Neutrophil (primary cell): ENCODE measurements around the gene HBZ.
A peak's percentile ranks its signal among the peaks of the same experiment; 100 is the strongest.

Experiments
- H3K27ac ChIP-seq: fragments of 200-600 bp; sonication (generic); 2 replicates; pipeline ENCODE4 v1.5.1; 2016; ENCODE audit warnings: mild to moderate bottlenecking, moderate library complexity
- H3K27me3 ChIP-seq: fragments of 200-600 bp; sonication (generic); 2 replicates; pipeline ENCODE4 v1.6.0; 2016; ENCODE audit warnings: mild to moderate bottlenecking
- H3K36me3 ChIP-seq: fragments of 200-600 bp; sonication (generic); 2 replicates; pipeline ENCODE4 v1.5.1; 2017
- H3K4me1 ChIP-seq, 2 experiments: fragments of 200-600 bp in 1 of 2; sonication (generic) in 1 of 2; 1 replicate in 1 of 2; 2 replicates in 1 of 2; pipeline versions ENCODE4 v1.5.1 to v1.6.1; 2013 to 2016; ENCODE audit warnings: low read depth in 1 of 2, low read length in 1 of 2, mild to moderate bottlenecking in 1 of 2, moderate library complexity in 1 of 2; ENCODE audit not compliant: control insufficient read depth in 1 of 2, insufficient read depth in 1 of 2
- H3K4me3 ChIP-seq, 2 experiments: fragments of 200-600 bp in 1 of 2; sonication (generic) in 1 of 2; 1 replicate in 1 of 2; 2 replicates in 1 of 2; pipeline ENCODE4 v1.5.1; 2013 to 2016; ENCODE audit warnings: low read depth in 1 of 2, low read length in 1 of 2, mild to moderate bottlenecking in 1 of 2, moderate library complexity in 1 of 2
- H3K9me3 ChIP-seq: fragments of 200-600 bp; sonication (generic); 2 replicates; pipeline ENCODE4 v1.5.1; 2016
- CTCF ChIP-seq: fragments of 200-600 bp; sonication (generic); IDR thresholded peaks from 2 replicates; pipeline ENCODE4 v1.5.1; 2016; ENCODE audit warnings: antibody characterized with exemption

The HBZ gene

GRCh38 chr16:180681-181564 lies 28.5 kb downstream of the HBZ start:
- Histone ChIP-seq H3K36me3 (peaks cover 15% of the 10 kb centered on the region), H3K9me3 (no peaks in the 10 kb centered on the region), H3K27ac (no peak overlapping the region), H3K27me3 (peaks cover 58% of the 10 kb centered on the region), H3K4me1 (peaks cover 6 to 16% of the 10 kb centered on the region in 2 experiments), H3K4me3 (peak overlapping the region in 1 of 2 experiments; percentile 53)
- no peak for TF ChIP-seq CTCF

- H3K4me3 ChIP-seq = peak overlapping the region in 1 of 2 experiments; percentile 53
- no peak overlapping the region for H3K27ac ChIP-seq
- H3K36me3 ChIP-seq = peaks cover 15% of the 10 kb centered on the region
- peaks cover 6 to 16% of the 10 kb centered on the region in 2 experiments for H3K4me1 ChIP-seq
- H3K27me3 ChIP-seq = peaks cover 53% of the 10 kb centered on the region
- peak; percentile 94 for TF ChIP-seq CTCF
- no peaks in the 10 kb centered on the region for H3K9me3 ChIP-seq
Measured at GRCh38 chr16:181565-182021, 29.1 kb downstream of the HBZ start.

- Histone ChIP-seq H3K9me3 (no peaks in the 10 kb centered on the region), H3K4me3 (no peak overlapping the region), H3K36me3 (peaks cover 24% of the 10 kb centered on the region), H3K27me3 (peaks cover 41% of the 10 kb centered on the region), H3K27ac (no peak overlapping the region), H3K4me1 (peaks cover 6 to 16% of the 10 kb centered on the region in 2 experiments)
- no peak for TF ChIP-seq CTCF
Measured at GRCh38 chr16:183005-183404, 30.6 kb downstream of the HBZ start.

- Histone ChIP-seq H3K36me3 (peaks cover 45% of the 10 kb centered on the region), H3K27ac (no peak overlapping the region), H3K27me3 (peaks cover 19% of the 10 kb centered on the region), H3K4me3 (no peak overlapping the region), H3K9me3 (no peaks in the 10 kb centered on the region), H3K4me1 (peaks cover 6 to 14% of the 10 kb centered on the region in 2 experiments)
- no peak for TF ChIP-seq CTCF
Measured at GRCh38 chr16:185213-185612, 32.8 kb downstream of the HBZ start.

- H3K4me3 ChIP-seq = no peak overlapping the region
- H3K27ac ChIP-seq = no peak overlapping the region
- peaks cover 50% of the 10 kb centered on the region for H3K36me3 ChIP-seq
- peaks cover 6 to 9% of the 10 kb centered on the region in 2 experiments for H3K4me1 ChIP-seq
- peaks cover 14% of the 10 kb centered on the region for H3K27me3 ChIP-seq
- TF ChIP-seq CTCF = no peak
- H3K9me3 ChIP-seq = no peaks in the 10 kb centered on the region
Measured at GRCh38 chr16:185691-186090, 33.2 kb downstream of the HBZ start.
